ENCODE measurements around the gene DTWD2.
"Not testable (repeated sequence)": the region's sequence is repeated elsewhere in the genome, so short reads cannot be mapped to it uniquely, and the experiment has no call there.

DTWD2 gene

DNA sequence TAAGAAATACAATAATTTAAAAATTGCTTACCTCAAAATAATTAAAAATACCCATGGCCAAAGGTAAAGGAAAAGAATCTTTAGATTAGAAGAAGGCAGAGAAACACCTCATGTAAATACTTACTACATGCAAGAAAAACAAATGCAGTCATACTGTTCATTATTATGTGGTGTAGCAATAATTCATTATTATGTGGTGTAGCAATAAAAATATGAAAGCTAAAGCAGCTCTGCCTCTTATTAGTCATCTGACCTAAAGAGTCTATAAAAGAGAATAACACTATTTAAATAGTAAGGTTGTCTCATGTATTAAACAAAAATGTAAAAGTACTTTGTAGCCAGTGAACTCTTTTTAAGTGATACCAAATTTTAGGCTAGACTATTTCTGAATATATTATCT, 6.6 kb downstream of the DTWD2 start:
- no peak for DNase-seq (ENCODE audit: low read depth)
- TF ChIP-seq, protein P1, sequence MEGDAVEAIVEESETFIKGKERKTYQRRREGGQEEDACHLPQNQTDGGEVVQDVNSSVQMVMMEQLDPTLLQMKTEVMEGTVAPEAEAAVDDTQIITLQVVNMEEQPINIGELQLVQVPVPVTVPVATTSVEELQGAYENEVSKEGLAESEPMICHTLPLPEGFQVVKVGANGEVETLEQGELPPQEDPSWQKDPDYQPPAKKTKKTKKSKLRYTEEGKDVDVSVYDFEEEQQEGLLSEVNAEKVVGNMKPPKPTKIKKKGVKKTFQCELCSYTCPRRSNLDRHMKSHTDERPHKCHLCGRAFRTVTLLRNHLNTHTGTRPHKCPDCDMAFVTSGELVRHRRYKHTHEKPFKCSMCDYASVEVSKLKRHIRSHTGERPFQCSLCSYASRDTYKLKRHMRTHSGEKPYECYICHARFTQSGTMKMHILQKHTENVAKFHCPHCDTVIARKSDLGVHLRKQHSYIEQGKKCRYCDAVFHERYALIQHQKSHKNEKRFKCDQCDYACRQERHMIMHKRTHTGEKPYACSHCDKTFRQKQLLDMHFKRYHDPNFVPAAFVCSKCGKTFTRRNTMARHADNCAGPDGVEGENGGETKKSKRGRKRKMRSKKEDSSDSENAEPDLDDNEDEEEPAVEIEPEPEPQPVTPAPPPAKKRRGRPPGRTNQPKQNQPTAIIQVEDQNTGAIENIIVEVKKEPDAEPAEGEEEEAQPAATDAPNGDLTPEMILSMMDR (IDR thresholded peaks at IDR 0.05; ENCODE audit: low read depth, low read length, missing control alignments), result no peak
- no peak overlapping the region for H3K4me3 ChIP-seq (ENCODE audit: low read depth, low read length)

DNA sequence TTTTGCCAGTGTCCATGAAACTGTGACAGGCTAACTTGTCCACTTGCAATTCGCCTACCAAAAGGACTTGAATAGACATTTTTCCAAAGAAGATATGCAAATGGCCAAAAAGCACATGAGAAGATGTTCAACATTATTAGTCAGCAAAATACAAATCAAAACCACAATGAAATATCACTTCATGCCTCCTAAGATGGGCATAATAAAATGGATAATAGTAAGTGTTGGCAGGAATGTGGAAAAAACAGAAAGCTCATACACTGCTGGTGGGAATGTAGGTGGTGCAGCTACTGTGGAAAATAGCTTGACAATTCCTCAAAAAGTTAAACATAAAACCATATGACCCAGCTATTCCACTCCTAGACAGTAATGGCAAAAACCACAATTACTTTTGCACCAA, 7.9 kb downstream of the DTWD2 start:
- TF ChIP-seq, protein P1 (IDR thresholded peaks at IDR 0.05; ENCODE audit: low read depth, low read length, missing control alignments), result no peak
- no peak overlapping the region for H3K4me3 ChIP-seq (ENCODE audit: low read depth, low read length)
- no peak for DNase-seq (ENCODE audit: low read depth)

- TF ChIP-seq, protein P1 (IDR thresholded peaks at IDR 0.05; ENCODE audit: low read depth, low read length, missing control alignments), result no peak
- DNase-seq (ENCODE audit: low read depth), result no peak
- H3K4me3 ChIP-seq (ENCODE audit: low read depth, low read length), result no peak overlapping the region
Observed at GRCh38 chr5:118980017-118980416, 8.3 kb downstream of the DTWD2 start.

GRCh38 chr5:118973779-118974445, 14.4 kb downstream of the DTWD2 start:
- not testable (repeated sequence) for H3K4me3 ChIP-seq (ENCODE audit: low read depth, low read length); DNase-seq (ENCODE audit: low read depth)

DNA sequence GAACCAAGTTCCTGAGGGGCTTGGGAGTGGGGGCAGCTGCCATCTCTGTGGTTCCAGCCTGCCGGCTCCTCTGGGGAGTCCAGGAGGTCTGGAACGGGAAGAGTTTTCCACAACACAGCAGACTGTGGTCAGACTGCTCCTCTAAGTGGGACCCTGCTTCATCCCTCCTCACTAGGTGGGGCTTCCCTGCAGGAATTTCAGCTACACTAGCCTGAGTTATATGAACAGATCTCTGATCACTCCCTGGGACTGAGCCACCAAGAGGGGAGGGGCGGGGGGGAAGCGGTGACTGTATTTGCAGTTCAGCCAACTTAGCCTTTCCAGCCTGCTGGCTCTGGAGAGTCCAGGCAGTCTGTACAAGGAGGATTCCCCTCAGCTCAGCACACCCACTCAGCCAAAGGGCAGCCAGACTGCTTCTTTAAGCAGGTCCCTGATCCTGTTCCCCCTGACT, 19.4 kb downstream of the DTWD2 start:
- TF ChIP-seq, protein P1 (IDR thresholded peaks at IDR 0.05; ENCODE audit: low read depth, low read length, missing control alignments), result no peak
- no peak for DNase-seq (ENCODE audit: low read depth)
- no peak overlapping the region for H3K4me3 ChIP-seq (ENCODE audit: low read depth, low read length)

- H3K4me3 ChIP-seq (ENCODE audit: low read depth, low read length), result no peak overlapping the region
- DNase-seq (ENCODE audit: low read depth), result no peak
- TF ChIP-seq, protein P1 (IDR thresholded peaks at IDR 0.05; ENCODE audit: low read depth, low read length, missing control alignments), result no peak
Observed at GRCh38 chr5:118968406-118968911, 19.9 kb downstream of the DTWD2 start.

GRCh38 chr5:118967059-118967508, 21.3 kb downstream of the DTWD2 start:
- TF ChIP-seq, protein P1 (IDR thresholded peaks at IDR 0.05; ENCODE audit: low read depth, low read length, missing control alignments), result no peak
- no peak overlapping the region for H3K4me3 ChIP-seq (ENCODE audit: low read depth, low read length)
- DNase-seq (ENCODE audit: low read depth), result no peak
